Aorta (tissue), 5 donors: ENCODE data around the gene CRYBA2. TPM values are rescaled to one million over a fixed set of nuclear protein-coding genes. Genes with fewer than 3 reads are reported as not detected.
A peak's percentile ranks its signal among the peaks of the same experiment; 100 is the strongest.

Experiments
- ATAC-seq: fragments of 200-7000 bp; cut with Tn5 transposase; one replicate; pipeline ENCODE4 v1.9.1; 2022; ENCODE audit warnings: moderate library complexity; ENCODE audit not compliant: low FRiP score
- DNase-seq, 2 donors: peaks; one replicate each; pipeline ENCODE4 v3.0.0-alpha.2; 2020
- H3K27ac ChIP-seq, 2 donors: one replicate each; pipeline ENCODE4 v1.5.1; 2013; ENCODE audit warnings: low read length in 2 of 2, mild to moderate bottlenecking in 2 of 2, moderate library complexity in 2 of 2, control low read depth in 1 of 2, inconsistent platforms in 1 of 2, low read depth in 1 of 2
- H3K27me3 ChIP-seq, 2 donors: one replicate each; pipeline ENCODE4 v1.6.1; 2013; ENCODE audit warnings: control low read depth in 1 of 2, low read length in 1 of 2, mild to moderate bottlenecking in 1 of 2, moderate library complexity in 1 of 2; ENCODE audit not compliant: insufficient read depth in 2 of 2, control insufficient read depth in 1 of 2
- H3K36me3 ChIP-seq, 2 donors: one replicate each; pipeline ENCODE4 v1.6.1; 2013; ENCODE audit warnings: control low read depth in 1 of 2, low read length in 1 of 2, mild to moderate bottlenecking in 1 of 2; ENCODE audit not compliant: insufficient read depth in 2 of 2, control insufficient read depth in 1 of 2
- H3K4me1 ChIP-seq, 2 donors: one replicate each; pipeline ENCODE4 v1.6.1; 2013; ENCODE audit warnings: low read length in 2 of 2, control low read depth in 1 of 2, mild to moderate bottlenecking in 1 of 2, moderate library complexity in 1 of 2; ENCODE audit not compliant: insufficient read depth in 2 of 2, control insufficient read depth in 1 of 2
- H3K4me3 ChIP-seq, 2 donors: one replicate each; pipeline ENCODE4 v1.5.1; 2013; ENCODE audit warnings: low read length in 2 of 2, control low read depth in 1 of 2, mild to moderate bottlenecking in 1 of 2
- H3K9me3 ChIP-seq: one replicate; pipeline ENCODE4 v1.6.1; 2013; ENCODE audit warnings: mild to moderate bottlenecking, low read length; ENCODE audit not compliant: control insufficient read depth
- WGBS, 2 donors: extraction: QIAGEN DNeasy Blood & Tissue Kit; methylation state at CpG; one replicate each; pipeline ENCODE4 v1.1.7; 2013; 5-methylcytosine and 5-hydroxymethylcytosine counted together
- intact Hi-C, 2 donors: fragments of 100-400 bp; cut with DNase I; formaldehyde crosslinking; loops; one replicate each; pipeline versions ENCODE4 v1.14.2 to v1.15.0; 2022
- polyA plus RNA-seq, 2 donors: library from polyadenylated mRNA; stranded (reverse); fragments of 200-250 nt; gene quantifications; one replicate each; pipeline ENCODE4 v1.2.3, GENCODE V29; 2013
- total RNA-seq, 2 donors: library from RNA; stranded (reverse); fragmentation: NEBNext Ultra II Directional; extraction: Animal tissue kit (Norgen Biotek cat#: 25700); gene quantifications; one replicate each; pipeline ENCODE4 v1.2.1, GENCODE V29; 2021
- donor health status: healthy with polysubstance abuse.
- donor health status: Bipolar disorder and iron deficiency.
- donor health status: DM: no; HTN: no; CAD: no.
- donor health status: DM: no; HTN: no; CAD: no.
- donor health status: DM: yes; HTN: yes; CAD: no.

Gene CRYBA2
- total and polyA plus RNA-seq, 4 donors: not detected

- H3K4me1 ChIP-seq: no peaks in the 10 kb centered on the region
- intact Hi-C loops: loop anchor here in 1 of 2 donors (10.0 kb wide), 1 partner anchor 157 kb away; no protein-coding TSS in a partner anchor
- no peak overlapping the region for H3K27ac ChIP-seq
- H3K9me3 ChIP-seq: no peaks in the 10 kb centered on the region
- no peaks in the 10 kb centered on the region for H3K36me3 ChIP-seq
- H3K4me3 ChIP-seq: no peak overlapping the region
- DNase-seq (no peak), ATAC-seq (no peak)
- no peaks in the 10 kb centered on the region for H3K27me3 ChIP-seq
- 46 to 62% methylated on average over 2 of the region's 2 CpGs for WGBS, 2 donors
Observed at GRCh38 chr2:218997731-218998130, 4.5 kb upstream of the CRYBA2 start.

GRCh38 chr2:218996937-218997336 is 3.7 kb upstream of the CRYBA2 start:
- Histone ChIP-seq H3K27me3 (no peaks in the 10 kb centered on the region), H3K27ac (no peak overlapping the region), H3K4me3 (no peak overlapping the region), H3K36me3 (no peaks in the 10 kb centered on the region), H3K4me1 (no peaks in the 10 kb centered on the region), H3K9me3 (no peaks in the 10 kb centered on the region)
- DNase-seq: no peak
- ATAC-seq: no peak
- intact Hi-C loops: loop anchor here in 1 of 2 donors (10.0 kb wide), 1 partner anchor 158 kb away; no protein-coding TSS in a partner anchor
- WGBS, 2 donors: 57 to 66% methylated on average over 4 of the region's 4 CpGs

- intact Hi-C loops: loop anchor here in 1 of 2 donors (10.0 kb wide), 1 partner anchor 159 kb away; no protein-coding TSS in a partner anchor
- ATAC-seq (peak; percentile 87), DNase-seq (peak; percentile 87 to 96)
- WGBS, 2 donors: 4 to 5% methylated on average over 43 of the region's 43 CpGs
- no peak overlapping the region for H3K27ac ChIP-seq
- no peaks in the 10 kb centered on the region for H3K36me3 ChIP-seq
- H3K4me1 ChIP-seq: no peaks in the 10 kb centered on the region
- no peaks in the 10 kb centered on the region for H3K9me3 ChIP-seq
- H3K27me3 ChIP-seq: no peaks in the 10 kb centered on the region
- no peak overlapping the region for H3K4me3 ChIP-seq
Observed at GRCh38 chr2:218995972-218996711, 2.9 kb upstream of the CRYBA2 start.

- no peaks in the 10 kb centered on the region for H3K9me3 ChIP-seq
- no peak for ATAC-seq
- DNase-seq: no peak
- H3K27ac ChIP-seq: no peak overlapping the region
- H3K4me3 ChIP-seq: no peak overlapping the region
- intact Hi-C loops: loop anchor here in 1 of 2 donors (10.0 kb wide), 1 partner anchor 159 kb away; no protein-coding TSS in a partner anchor
- H3K27me3 ChIP-seq: no peaks in the 10 kb centered on the region
- 19 to 34% methylated on average over 8 of the region's 8 CpGs for WGBS, 2 donors
- H3K36me3 ChIP-seq: no peaks in the 10 kb centered on the region
- no peaks in the 10 kb centered on the region for H3K4me1 ChIP-seq
Observed at GRCh38 chr2:218995561-218995960, 2.3 kb upstream of the CRYBA2 start.

GRCh38 chr2:218992703-218993344 is 398 bp downstream of the CRYBA2 start:
- WGBS, 2 donors: 2 to 3% methylated on average over 36 to 44 of the region's 44 CpGs
- Histone ChIP-seq H3K9me3 (no peaks in the 10 kb centered on the region), H3K27ac (no peak overlapping the region), H3K4me3 (peak overlapping the region in 1 of 2 donors; percentile 35), H3K36me3 (no peaks in the 10 kb centered on the region), H3K4me1 (no peaks in the 10 kb centered on the region), H3K27me3 (no peaks in the 10 kb centered on the region)
- intact Hi-C loops: loop anchor here in 1 of 2 donors (10.0 kb wide), 1 partner anchor 162 kb away; no protein-coding TSS in a partner anchor
- no peak for ATAC-seq
- DNase-seq: peak in 1 of 2 donors; percentile 79

- H3K4me3 ChIP-seq: no peak overlapping the region
- H3K4me1 ChIP-seq: no peaks in the 10 kb centered on the region
- DNase-seq (no peak), ATAC-seq (no peak)
- H3K9me3 ChIP-seq: no peaks in the 10 kb centered on the region
- no peaks in the 10 kb centered on the region for H3K36me3 ChIP-seq
- intact Hi-C loops: loop anchor here in 1 of 2 donors (10.0 kb wide), 1 partner anchor 163 kb away; no protein-coding TSS in a partner anchor
- no peaks in the 10 kb centered on the region for H3K27me3 ChIP-seq
- WGBS, 2 donors: 11 to 15% methylated on average over 7 of the region's 7 CpGs
- no peak overlapping the region for H3K27ac ChIP-seq
Observed at GRCh38 chr2:218992196-218992595, 1.0 kb downstream of the CRYBA2 start.

- intact Hi-C loops: loop anchor here in 1 of 2 donors (10.0 kb wide), 1 partner anchor 163 kb away; no protein-coding TSS in a partner anchor
- WGBS, 2 donors: 7 to 10% methylated on average over 13 of the region's 13 CpGs
- DNase-seq: peak in 1 of 2 donors; percentile 19
- no peaks in the 10 kb centered on the region for H3K9me3 ChIP-seq
- no peak overlapping the region for H3K27ac ChIP-seq
- no peaks in the 10 kb centered on the region for H3K4me1 ChIP-seq
- H3K4me3 ChIP-seq: no peak overlapping the region
- H3K36me3 ChIP-seq: no peaks in the 10 kb centered on the region
- H3K27me3 ChIP-seq: no peaks in the 10 kb centered on the region
- no peak for ATAC-seq
Observed at GRCh38 chr2:218991674-218992168, 1.5 kb downstream of the CRYBA2 start.

- DNase-seq (peak in 1 of 2 donors; percentile 37), ATAC-seq (no peak)
- Histone ChIP-seq H3K27ac (no peak overlapping the region), H3K9me3 (no peaks in the 10 kb centered on the region), H3K4me3 (no peak overlapping the region), H3K36me3 (no peaks in the 10 kb centered on the region), H3K27me3 (peaks cover 0 to 2% of the 10 kb centered on the region in 2 donors), H3K4me1 (no peaks in the 10 kb centered on the region)
- intact Hi-C loops: loop anchor here in 1 of 2 donors (10.0 kb wide), 1 partner anchor 164 kb away; no protein-coding TSS in a partner anchor
- WGBS, 2 donors: 14 to 17% methylated on average over 6 of the region's 6 CpGs
Observed at GRCh38 chr2:218990612-218991011, 2.6 kb downstream of the CRYBA2 start.
